AG09309 (cell line): ENCODE measurements around the gene TPO.

ENCODE experiments used
- DNase-seq: peaks from one replicate; pipeline ENCODE4 v3.0.0-alpha.2; 2010; ENCODE audit warnings: low read depth
- H3K4me3 ChIP-seq: 2 replicates; pipeline ENCODE4 v1.5.1; 2011; ENCODE audit warnings: mild to moderate bottlenecking, low read depth, low read length, moderate library complexity; ENCODE audit not compliant: control insufficient read depth
- CTCF ChIP-seq: IDR thresholded peaks from 2 replicates; pipeline ENCODE4 v1.5.1; 2011; ENCODE audit warnings: mild to moderate bottlenecking, low read depth, low read length, inconsistent platforms; ENCODE audit not compliant: insufficient read depth, control insufficient read depth; ENCODE audit errors: missing control alignments

Gene TPO

GRCh38 chr2:1394709-1395408 lies 18.4 kb upstream of the TPO start:
- DNase-seq = no peak
- H3K4me3 ChIP-seq = no peak overlapping the region
- no peak for TF ChIP-seq CTCF

- no peak for TF ChIP-seq CTCF
- DNase-seq = no peak
Measured at GRCh38 chr2:1397350-1397749, 15.9 kb upstream of the TPO start.

GRCh38 chr2:1398191-1398590 lies 15.1 kb upstream of the TPO start:
- H3K4me3 ChIP-seq = no peak overlapping the region
- DNase-seq = no peak
- no peak for TF ChIP-seq CTCF

More at GRCh38 chr2:1397350-1397749, 15.9 kb upstream of the TPO start:
- no peak overlapping the region for H3K4me3 ChIP-seq

- H3K4me3 ChIP-seq = no peak overlapping the region
- no peak for DNase-seq
- no peak for TF ChIP-seq CTCF
Measured at GRCh38 chr2:1400943-1401735, 12.1 kb upstream of the TPO start.

GRCh38 chr2:1402064-1402463 lies 11.2 kb upstream of the TPO start:
- DNase-seq = no peak
- H3K4me3 ChIP-seq = no peak overlapping the region
- no peak for TF ChIP-seq CTCF

GRCh38 chr2:1403565-1403964 lies 9.7 kb upstream of the TPO start:
- TF ChIP-seq CTCF = no peak
- no peak overlapping the region for H3K4me3 ChIP-seq
- DNase-seq = no peak
